Neuronal stem cell (in vitro differentiated cells): ENCODE results near the gene FAM76B.

Source experiments
- DNase-seq: peaks from one replicate; pipeline ENCODE4 v3.0.0-alpha.2; 2013; ENCODE audit warnings: low spot score
- H2AFZ ChIP-seq: one replicate; pipeline ENCODE4 v1.6.1; 2013; ENCODE audit warnings: mild to moderate bottlenecking, low read length, inconsistent platforms
- H2AK5ac ChIP-seq: 2 replicates; pipeline ENCODE4 v1.6.1; 2013; ENCODE audit warnings: low read depth, mild to moderate bottlenecking, inconsistent platforms, low read length, moderate library complexity, mixed read lengths
- H2BK120ac ChIP-seq: 2 replicates; pipeline ENCODE4 v1.6.1; 2013; ENCODE audit warnings: low read depth, mild to moderate bottlenecking, inconsistent platforms, low read length, moderate library complexity, mixed read lengths
- H2BK12ac ChIP-seq: one replicate; pipeline ENCODE4 v1.6.1; 2013; ENCODE audit warnings: low read length, inconsistent platforms
- H2BK15ac ChIP-seq: 2 replicates; pipeline ENCODE4 v1.6.1; 2013; ENCODE audit warnings: mild to moderate bottlenecking, low read length, inconsistent platforms, mixed read lengths
- H2BK5ac ChIP-seq: one replicate; pipeline ENCODE4 v1.6.1; 2013; ENCODE audit warnings: inconsistent platforms, mild to moderate bottlenecking, low read length, moderate library complexity
- H3K14ac ChIP-seq: one replicate; pipeline ENCODE4 v1.6.1; 2013; ENCODE audit warnings: low read length, inconsistent platforms
- H3K18ac ChIP-seq: 2 replicates; pipeline ENCODE4 v1.6.1; 2013; ENCODE audit warnings: low read length, inconsistent platforms
- H3K23ac ChIP-seq: 2 replicates; pipeline ENCODE4 v1.6.1; 2013; ENCODE audit warnings: low read depth, mild to moderate bottlenecking, mixed read lengths, low read length, inconsistent platforms; ENCODE audit not compliant: poor library complexity
- H3K27ac ChIP-seq: replicated peaks from 3 replicates; pipeline ENCODE4 v1.5.1; 2013; ENCODE audit warnings: low read length, inconsistent platforms
- H3K27me3 ChIP-seq, 3 experiments: 2 replicates each; pipeline ENCODE4 v1.6.1; 2013; ENCODE audit warnings: low read length in 3 of 3, mild to moderate bottlenecking in 2 of 3, inconsistent platforms in 1 of 3, low read depth in 1 of 3, mixed read lengths in 1 of 3, moderate library complexity in 1 of 3; ENCODE audit not compliant: control insufficient read depth in 3 of 3, insufficient read depth in 3 of 3
- H3K36me3 ChIP-seq, 2 donors: replicated peaks in 1 of 2; 2 replicates each; pipeline ENCODE4 v1.6.1; 2013; ENCODE audit warnings: low read length in 2 of 2; ENCODE audit not compliant: control insufficient read depth in 2 of 2, insufficient read depth in 2 of 2
- H3K4ac ChIP-seq: 2 replicates; pipeline ENCODE4 v1.6.1; 2013; ENCODE audit warnings: inconsistent platforms, mild to moderate bottlenecking, low read length, moderate library complexity
- H3K4me1 ChIP-seq, 2 donors: 1 replicate in 1 of 2; 2 replicates in 1 of 2; pipeline ENCODE4 v1.6.1; 2013; ENCODE audit warnings: low read length in 2 of 2, low read depth in 1 of 2; ENCODE audit not compliant: control insufficient read depth in 2 of 2, insufficient read depth in 1 of 2
- H3K4me2 ChIP-seq: one replicate; pipeline ENCODE4 v1.6.1; 2013; ENCODE audit warnings: mild to moderate bottlenecking, low read length, inconsistent platforms; ENCODE audit not compliant: insufficient read depth, poor library complexity, severe bottlenecking
- H3K4me3 ChIP-seq, 2 donors: 2 replicates each; pipeline ENCODE4 v1.5.1; 2013; ENCODE audit warnings: low read length in 2 of 2, mild to moderate bottlenecking in 2 of 2, inconsistent platforms in 1 of 2, moderate library complexity in 1 of 2
- H3K79me1 ChIP-seq: one replicate; pipeline ENCODE4 v1.6.1; 2013; ENCODE audit warnings: low read depth, mild to moderate bottlenecking, inconsistent platforms, low read length, moderate library complexity
- H3K9ac ChIP-seq: one replicate; pipeline ENCODE4 v1.6.1; 2013; ENCODE audit warnings: mild to moderate bottlenecking, low read depth, low read length, inconsistent platforms; ENCODE audit not compliant: poor library complexity
- H3K9me3 ChIP-seq, 2 donors: replicated peaks in 1 of 2; 2 replicates each; pipeline versions ENCODE3 to v1.6.1; 2013; ENCODE audit warnings: low read length in 2 of 2, mild to moderate bottlenecking in 2 of 2, inconsistent platforms in 1 of 2, low read depth in 1 of 2, mixed read lengths in 1 of 2, moderate library complexity in 1 of 2; ENCODE audit not compliant: control insufficient read depth in 2 of 2, insufficient read depth in 1 of 2
- H4K8ac ChIP-seq: one replicate; pipeline ENCODE4 v1.6.1; 2013; ENCODE audit warnings: low read depth, mild to moderate bottlenecking, inconsistent platforms, low read length, moderate library complexity
- H4K91ac ChIP-seq: one replicate; pipeline ENCODE4 v1.6.1; 2013; ENCODE audit warnings: low read length, low read depth, mild to moderate bottlenecking, inconsistent platforms; ENCODE audit not compliant: poor library complexity
- WGBS, 2 donors: extraction: QIAGEN DNeasy Blood & Tissue Kit; methylation state at CpG; one replicate each; pipeline ENCODE4 v1.1.7; 2013; ENCODE audit warnings: missing lambda C conversion rate in 2 of 2, mixed read lengths in 1 of 2; ENCODE audit not compliant: insufficient read length in 2 of 2, insufficient replicate concordance in 1 of 2; ENCODE audit errors: extremely low coverage in 2 of 2; 5-methylcytosine and 5-hydroxymethylcytosine counted together

FAM76B gene

GRCh38 chr11:95767498-95767897, 22.1 kb downstream of the FAM76B start:
- peaks cover 0 to 47% of the 10 kb centered on the region in 2 donors for H3K36me3 ChIP-seq
- no peak overlapping the region for H3K4me3 ChIP-seq
- no peak overlapping the region for H2AFZ ChIP-seq
- no peak for DNase-seq
- H4K8ac ChIP-seq = no peak overlapping the region
- no peaks in the 10 kb centered on the region for H3K79me1 ChIP-seq
- no peak overlapping the region for H2AK5ac ChIP-seq
- no peak overlapping the region for H4K91ac ChIP-seq
- no peak overlapping the region for H3K14ac ChIP-seq
- no peak overlapping the region for H3K23ac ChIP-seq
- no peak overlapping the region for H3K18ac ChIP-seq
- H2BK5ac ChIP-seq = no peak overlapping the region
- H2BK120ac ChIP-seq = no peak overlapping the region
- H2BK15ac ChIP-seq = no peak overlapping the region
- WGBS, 2 donors = no CpG with 5 or more reads among the region's 1 CpG
- H3K4me1 ChIP-seq = no peaks in the 10 kb centered on the region
- no peaks in the 10 kb centered on the region for H3K27me3 ChIP-seq
- no peak overlapping the region for H3K27ac ChIP-seq
- H2BK12ac ChIP-seq = no peak overlapping the region
- no peak overlapping the region for H3K4ac ChIP-seq
- no peak overlapping the region for H3K9ac ChIP-seq
- H3K9me3 ChIP-seq = no peaks in the 10 kb centered on the region
- H3K4me2 ChIP-seq = no peak overlapping the region

- no peaks in the 10 kb centered on the region for H3K4me1 ChIP-seq
- no peak overlapping the region for H3K14ac ChIP-seq
- H3K79me1 ChIP-seq = no peaks in the 10 kb centered on the region
- no peak overlapping the region for H3K4me3 ChIP-seq
- no peak overlapping the region for H3K27ac ChIP-seq
- no peak overlapping the region for H3K9ac ChIP-seq
- no peak overlapping the region for H4K8ac ChIP-seq
- no peak overlapping the region for H2AFZ ChIP-seq
- H3K18ac ChIP-seq = no peak overlapping the region
- no peak overlapping the region for H4K91ac ChIP-seq
- H2BK12ac ChIP-seq = no peak overlapping the region
- no peak for DNase-seq
- H2BK15ac ChIP-seq = no peak overlapping the region
- WGBS, 2 donors = no CpG with 5 or more reads among the region's 3 CpGs
- H2BK5ac ChIP-seq = no peak overlapping the region
- no peaks in the 10 kb centered on the region for H3K9me3 ChIP-seq
- no peak overlapping the region for H3K4me2 ChIP-seq
- no peak overlapping the region for H2AK5ac ChIP-seq
- H3K27me3 ChIP-seq = no peaks in the 10 kb centered on the region
- no peak overlapping the region for H2BK120ac ChIP-seq
- H3K23ac ChIP-seq = no peak overlapping the region
- peaks cover 0 to 39% of the 10 kb centered on the region in 2 donors for H3K36me3 ChIP-seq
- no peak overlapping the region for H3K4ac ChIP-seq
These were observed 22.9 kb downstream of the FAM76B start for GRCh38 chr11:95766701-95767100.

GRCh38 chr11:95764267-95764898, 25.2 kb downstream of the FAM76B start:
- Histone ChIP-seq H2BK15ac (no peak overlapping the region), H3K9me3 (no peaks in the 10 kb centered on the region), H3K27ac (no peak overlapping the region), H3K36me3 (peaks cover 0 to 15% of the 10 kb centered on the region in 2 donors), H3K4me3 (no peak overlapping the region), H3K4me1 (no peaks in the 10 kb centered on the region), H4K91ac (no peak overlapping the region), H3K4ac (no peak overlapping the region), H3K23ac (no peak overlapping the region), H2AFZ (peak overlapping the region; percentile 5), H2AK5ac (no peak overlapping the region), H3K4me2 (no peak overlapping the region), H4K8ac (no peak overlapping the region), H3K14ac (no peak overlapping the region), H2BK120ac (no peak overlapping the region), H3K9ac (no peak overlapping the region), H3K18ac (no peak overlapping the region), H3K79me1 (no peaks in the 10 kb centered on the region), H3K27me3 (no peaks in the 10 kb centered on the region), H2BK12ac (no peak overlapping the region), H2BK5ac (no peak overlapping the region)
- no peak for DNase-seq
- no CpG with 5 or more reads among the region's 4 CpGs for WGBS, 2 donors

- 100% methylated on average over 1 of the region's 3 CpGs; no CpG with 5 or more reads in 1 of the 2 donors for WGBS, 2 donors
- H2BK120ac ChIP-seq = no peak overlapping the region
- no peak overlapping the region for H3K4me3 ChIP-seq
- no peak overlapping the region for H3K27ac ChIP-seq
- H3K79me1 ChIP-seq = no peaks in the 10 kb centered on the region
- H3K18ac ChIP-seq = no peak overlapping the region
- H2BK5ac ChIP-seq = no peak overlapping the region
- H2AFZ ChIP-seq = no peak overlapping the region
- H3K36me3 ChIP-seq = no peaks in the 10 kb centered on the region
- H3K9me3 ChIP-seq = no peaks in the 10 kb centered on the region
- H3K27me3 ChIP-seq = peaks cover 0 to 3% (median 0%) of the 10 kb centered on the region in 3 experiments
- no peak overlapping the region for H4K8ac ChIP-seq
- no peak overlapping the region for H3K23ac ChIP-seq
- DNase-seq = no peak
- no peak overlapping the region for H3K4ac ChIP-seq
- no peaks in the 10 kb centered on the region for H3K4me1 ChIP-seq
- H2BK12ac ChIP-seq = no peak overlapping the region
- H2AK5ac ChIP-seq = no peak overlapping the region
- no peak overlapping the region for H2BK15ac ChIP-seq
- no peak overlapping the region for H3K4me2 ChIP-seq
- H3K14ac ChIP-seq = no peak overlapping the region
- no peak overlapping the region for H3K9ac ChIP-seq
- H4K91ac ChIP-seq = no peak overlapping the region
These were observed 27.0 kb downstream of the FAM76B start for GRCh38 chr11:95762534-95762933.
